A549 (cell line): ENCODE data around the gene TSPY4. TPM values are rescaled to one million over a fixed set of nuclear protein-coding genes. Genes with fewer than 3 reads are reported as not detected.
"Not testable (repeated sequence)": the region's sequence is repeated elsewhere in the genome, so short reads cannot be mapped to it uniquely, and the experiment has no call there.

Experiments used
- ATAC-seq, 2 experiments: fragments of 200-7000 bp in 1 of 2; fragments of >200 bp in 1 of 2; cut with Nextera tagmentation in 1 of 2; cut with Tn5 transposase in 1 of 2; 3 replicates each; pipeline versions ENCODE4 v1.8.0 to v1.9.1; 2018 to 2020; ENCODE audit warnings: mild to moderate bottlenecking in 1 of 2, moderate library complexity in 1 of 2
- CTCF ChIA-PET: fragments of 300-600 bp; sonication (Branson Sonifier 250); formaldehyde crosslinking; extraction: SDS; loops from one replicate; lab custom pipeline; 2021; ENCODE audit warnings: antibody characterized with exemption, inconsistent platforms; lab: Yijun Ruan, JAX
- POLR2A ChIA-PET: fragments of 350-600 bp; formaldehyde crosslinking; extraction: SDS; loops from one replicate; lab custom pipeline; 2021; ENCODE audit warnings: antibody characterized with exemption, inconsistent platforms; lab: Yijun Ruan, JAX
- DNase-seq, 2 experiments: peaks; one replicate each; pipeline versions ENCODE4 v3.0.0 to v3.0.0-alpha.2; 2011 to 2016; ENCODE audit warnings: low read depth in 1 of 2, low spot score in 1 of 2
- FAIRE-seq: peaks from 2 replicates; lab custom pipeline; 2011; peaks lifted over from hg19 to GRCh38; lab: Jason Lieb, UNC
- H3K27ac ChIP-seq, 2 experiments: fragments of >200 bp; sonication (Bioruptor Twin); formaldehyde crosslinking; 3 replicates each; pipeline ENCODE4 v1.5.1; 2016 to 2017
- H3K4me1 ChIP-seq: fragments of >200 bp; sonication (Bioruptor Twin); formaldehyde crosslinking; 3 replicates; pipeline ENCODE4 v1.6.1; 2016
- H3K4me2 ChIP-seq: fragments of >200 bp; sonication (Bioruptor Twin); formaldehyde crosslinking; 3 replicates; pipeline ENCODE4 v1.6.1; 2016
- H3K4me3 ChIP-seq: fragments of >200 bp; sonication (Bioruptor Twin); formaldehyde crosslinking; 3 replicates; pipeline ENCODE4 v1.5.1; 2016
- H3K9me3 ChIP-seq: fragments of >200 bp; sonication (Bioruptor Twin); formaldehyde crosslinking; 3 replicates; pipeline ENCODE4 v1.6.1; 2016
- ESRRA ChIP-seq: fragments of 150-350 bp; IDR thresholded peaks from 2 replicates; pipeline ENCODE4 v1.6.1; 2014; ENCODE audit warnings: mild to moderate bottlenecking, low read length, borderline replicate concordance
- MAZ ChIP-seq: fragments of 150-350 bp; IDR thresholded peaks from 2 replicates; pipeline ENCODE4 v1.6.1; 2014; ENCODE audit warnings: antibody characterized with exemption, low read depth, low read length, borderline replicate concordance
- NPAS2 ChIP-seq: fragments of 250-450 bp; sonication (Bioruptor Pico); IDR thresholded peaks from 2 replicates; pipeline ENCODE4 v1.8.0; 2022; ENCODE audit warnings: mild to moderate bottlenecking, moderate library complexity, borderline replicate concordance
- RFX5 ChIP-seq: fragments of 450-650 bp; IDR thresholded peaks from 2 replicates; pipeline ENCODE4 v1.7.1; 2014; ENCODE audit warnings: antibody characterized with exemption, mild to moderate bottlenecking, moderate library complexity
- SREBF2 ChIP-seq: fragments of 450-650 bp; IDR thresholded peaks from 2 replicates; pipeline ENCODE4 v1.6.1; 2014; ENCODE audit warnings: mild to moderate bottlenecking, moderate library complexity
- WGBS: methylation state at CpG from one replicate; pipeline ENCODE4 v1.1.6; 2017; ENCODE audit errors: missing lambda C conversion rate; 5-methylcytosine and 5-hydroxymethylcytosine counted together
- polyA minus RNA-seq: library from RNA; depleted of rRNA, polyadenylated mRNA; stranded (reverse); fragments of >200 nt; gene quantifications from 2 replicates; pipeline ENCODE4 v1.2.3, GENCODE V29; 2011; rRNA and poly(A)+ RNA removed
- polyA plus RNA-seq, 4 experiments: library from polyadenylated mRNA; depleted of rRNA in 3 of 4; stranded (reverse); fragments of >200 nt; fragmentation: RNase III in 1 of 4; extraction: RNeasy Plus Mini Kit Qiagen cat#74134 plus additional on column Dnase treatment in 1 of 4; gene quantifications; 2 replicates in 3 of 4; 3 replicates in 1 of 4; pipeline ENCODE4 v1.2.3, GENCODE V29; 2011 to 2017
- small RNA-seq, 6 experiments: library from RNA; depleted of rRNA; stranded (forward); fragments of <200 nt; gene quantifications; one replicate each; pipeline ENCODE3, GENCODE V24; 2012
- TF ChIP-seq, protein P1 (sequence below): fragments of >200 bp; sonication (Bioruptor Twin); formaldehyde crosslinking; IDR thresholded peaks from 2 replicates; pipeline ENCODE4 v1.6.1; 2016
- TF ChIP-seq, protein P2 (sequence below): fragments of 150-350 bp; IDR thresholded peaks from 2 replicates; pipeline ENCODE4 v1.6.1; 2014; ENCODE audit warnings: low read depth, mild to moderate bottlenecking, low read length

Gene TSPY4, protein sequence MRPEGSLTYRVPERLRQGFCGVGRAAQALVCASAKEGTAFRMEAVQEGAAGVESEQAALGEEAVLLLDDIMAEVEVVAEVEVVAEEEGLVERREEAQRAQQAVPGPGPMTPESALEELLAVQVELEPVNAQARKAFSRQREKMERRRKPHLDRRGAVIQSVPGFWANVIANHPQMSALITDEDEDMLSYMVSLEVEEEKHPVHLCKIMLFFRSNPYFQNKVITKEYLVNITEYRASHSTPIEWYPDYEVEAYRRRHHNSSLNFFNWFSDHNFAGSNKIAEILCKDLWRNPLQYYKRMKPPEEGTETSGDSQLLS
- not detected in 2 replicates for polyA plus RNA-seq (2011; rRNA removed)
- not detected in 2 replicates for polyA plus RNA-seq (2012; cell fraction: cytosol; rRNA removed)
- polyA plus RNA-seq (2012; cell fraction: nucleus; rRNA removed) = not detected in 2 replicates
- not detected in 3 replicates for polyA plus RNA-seq (2017; fragmentation: RNase III; extraction: RNeasy Plus Mini Kit Qiagen cat#74134 plus additional on column Dnase treatment)
- polyA minus RNA-seq = not detected in 2 replicates

DNA sequence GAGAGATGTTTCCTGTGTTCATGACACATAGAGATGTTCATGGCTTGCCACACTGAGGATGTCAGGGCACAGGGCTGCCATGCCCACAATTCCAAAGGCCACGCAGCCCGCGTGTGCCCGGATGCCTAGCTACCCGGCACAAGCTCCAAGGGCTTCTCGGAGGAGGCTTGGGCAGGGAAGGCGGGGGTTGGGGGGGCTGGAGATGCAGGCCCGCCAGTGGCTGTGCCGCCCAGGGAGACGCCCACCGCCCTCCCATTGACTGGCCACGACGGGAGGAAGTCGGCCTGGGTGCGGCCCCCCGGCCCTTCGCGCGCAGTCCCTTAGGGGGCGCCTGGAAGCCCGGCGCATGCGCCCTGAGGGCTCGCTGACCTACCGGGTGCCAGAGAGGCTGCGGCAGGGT lies at the start of gene TSPY4:
TSS of gene TSPY4 (plus strand) at position 301 of the 400 bp plus-strand sequence. CDS start at position 347, 46 bp downstream.
- H3K9me3 ChIP-seq, FAIRE-seq, H3K4me1 ChIP-seq, H3K4me2 ChIP-seq, ATAC-seq, H3K27ac ChIP-seq, POLR2A ChIA-PET, CTCF ChIA-PET, DNase-seq, H3K4me3 ChIP-seq: not testable (repeated sequence)
- no CpG with 5 or more reads among the region's 26 CpGs for WGBS

DNA sequence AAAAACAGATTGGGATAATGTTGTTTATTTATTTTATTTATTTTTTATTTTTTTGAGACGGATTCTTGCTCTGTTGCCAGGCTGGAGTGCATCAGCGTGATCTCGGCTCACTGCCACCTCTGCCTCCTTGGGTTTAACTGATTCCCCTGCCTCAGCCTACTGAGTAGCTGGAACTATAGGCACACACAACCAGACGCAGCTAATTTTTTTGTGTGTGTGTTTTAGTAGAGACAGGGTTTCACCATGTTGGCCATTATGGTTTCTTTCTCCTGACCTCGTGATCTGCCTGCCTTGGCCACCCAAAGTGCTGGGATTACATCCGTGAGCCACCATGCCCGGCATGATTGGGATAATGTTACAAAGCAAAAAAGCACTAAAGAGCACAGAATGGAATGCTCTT lies 16.3 kb upstream of the TSPY4 start:
- Histone ChIP-seq H3K9me3 (no peaks in the 10 kb centered on the region), H3K4me3 (no peak overlapping the region), H3K4me2 (no peak overlapping the region), H3K4me1 (no peaks in the 10 kb centered on the region), H3K27ac (no peak overlapping the region)
- CTCF ChIA-PET = no interaction called here
- ATAC-seq = no peak
- 11% methylated on average over 7 of the region's 7 CpGs for WGBS
- TF ChIP-seq ESRRA (no peak), MAZ (no peak), RFX5 (no peak), NPAS2 (CRISPR knock-in tag) (no peak), SREBF2 (no peak)
- TF ChIP-seq, protein P1, sequence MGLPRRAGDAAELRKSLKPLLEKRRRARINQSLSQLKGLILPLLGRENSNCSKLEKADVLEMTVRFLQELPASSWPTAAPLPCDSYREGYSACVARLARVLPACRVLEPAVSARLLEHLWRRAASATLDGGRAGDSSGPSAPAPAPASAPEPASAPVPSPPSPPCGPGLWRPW = no peak
- TF ChIP-seq, protein P2, sequence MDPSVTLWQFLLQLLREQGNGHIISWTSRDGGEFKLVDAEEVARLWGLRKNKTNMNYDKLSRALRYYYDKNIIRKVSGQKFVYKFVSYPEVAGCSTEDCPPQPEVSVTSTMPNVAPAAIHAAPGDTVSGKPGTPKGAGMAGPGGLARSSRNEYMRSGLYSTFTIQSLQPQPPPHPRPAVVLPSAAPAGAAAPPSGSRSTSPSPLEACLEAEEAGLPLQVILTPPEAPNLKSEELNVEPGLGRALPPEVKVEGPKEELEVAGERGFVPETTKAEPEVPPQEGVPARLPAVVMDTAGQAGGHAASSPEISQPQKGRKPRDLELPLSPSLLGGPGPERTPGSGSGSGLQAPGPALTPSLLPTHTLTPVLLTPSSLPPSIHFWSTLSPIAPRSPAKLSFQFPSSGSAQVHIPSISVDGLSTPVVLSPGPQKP = no peak
- POLR2A ChIA-PET = no interaction called here
- FAIRE-seq = no peak
- no peak for DNase-seq

DNA sequence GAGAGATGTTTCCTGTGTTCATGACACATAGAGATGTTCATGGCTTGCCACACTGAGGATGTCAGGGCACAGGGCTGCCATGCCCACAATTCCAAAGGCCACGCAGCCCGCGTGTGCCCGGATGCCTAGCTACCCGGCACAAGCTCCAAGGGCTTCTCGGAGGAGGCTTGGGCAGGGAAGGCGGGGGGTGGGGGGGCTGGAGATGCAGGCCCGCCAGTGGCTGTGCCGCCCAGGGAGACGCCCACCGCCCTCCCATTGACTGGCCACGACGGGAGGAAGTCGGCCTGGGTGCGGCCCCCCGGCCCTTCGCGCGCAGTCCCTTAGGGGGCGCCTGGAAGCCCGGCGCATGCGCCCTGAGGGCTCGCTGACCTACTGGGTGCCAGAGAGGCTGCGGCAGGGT lies 20.2 kb downstream of the TSPY4 start, which contains the start of gene TSPY8:
TSS of gene TSPY8 (plus strand) at position 301 of the 400 bp plus-strand sequence. CDS start at position 347, 46 bp downstream.
- ATAC-seq, DNase-seq, H3K4me3 ChIP-seq, POLR2A ChIA-PET, H3K9me3 ChIP-seq, H3K4me2 ChIP-seq, CTCF ChIA-PET, FAIRE-seq, H3K4me1 ChIP-seq, H3K27ac ChIP-seq: not testable (repeated sequence)
- WGBS = no CpG with 5 or more reads among the region's 25 CpGs

Small RNA genes within 50 kb of the gene (small RNA-seq; reads per million reads assigned to genes)
- 0 reads per million in 6 experiments for gene AC006158.1

Other genes starting within 250 kb of the TSPY4 start
- not detected in 2 replicates for gene TSPY8, start 20.3 kb downstream of the TSPY4 start, polyA plus RNA-seq (2011; rRNA removed)
- not detected in 3 replicates for gene TSPY8, start 20.3 kb downstream of the TSPY4 start, polyA plus RNA-seq (2017; fragmentation: RNase III; extraction: RNeasy Plus Mini Kit Qiagen cat#74134 plus additional on column Dnase treatment)
- gene TSPY3, start 61.0 kb downstream of the TSPY4 start, polyA plus RNA-seq (2011; rRNA removed) = not detected in 2 replicates
- not detected in 3 replicates for gene TSPY3, start 61.0 kb downstream of the TSPY4 start, polyA plus RNA-seq (2017; fragmentation: RNase III; extraction: RNeasy Plus Mini Kit Qiagen cat#74134 plus additional on column Dnase treatment)
- gene TSPY1, start 129.5 kb downstream of the TSPY4 start, polyA plus RNA-seq (2011; rRNA removed) = not detected in 2 replicates
- not detected in 3 replicates for gene TSPY1, start 129.5 kb downstream of the TSPY4 start, polyA plus RNA-seq (2017; fragmentation: RNase III; extraction: RNeasy Plus Mini Kit Qiagen cat#74134 plus additional on column Dnase treatment)
- gene TSPY9, start 149.8 kb downstream of the TSPY4 start, polyA plus RNA-seq (2011; rRNA removed) = not detected in 2 replicates
- gene TSPY9, start 149.8 kb downstream of the TSPY4 start, polyA plus RNA-seq (2017; fragmentation: RNase III; extraction: RNeasy Plus Mini Kit Qiagen cat#74134 plus additional on column Dnase treatment) = not detected in 3 replicates
- not detected in 2 replicates for gene TSPY10, start 190.4 kb downstream of the TSPY4 start, polyA plus RNA-seq (2011; rRNA removed)
- gene TSPY10, start 190.4 kb downstream of the TSPY4 start, polyA plus RNA-seq (2017; fragmentation: RNase III; extraction: RNeasy Plus Mini Kit Qiagen cat#74134 plus additional on column Dnase treatment) = not detected in 3 replicates